ELF-1 (cell line): ENCODE measurements around the gene ZNF524.
A peak's percentile ranks its signal among the peaks of the same experiment; 100 is the strongest.

Source experiments
- DNase-seq: peaks from one replicate; pipeline ENCODE4 v3.0.0-alpha.2; 2016; ENCODE audit warnings: low read depth, low spot score

ZNF524 gene

DNA sequence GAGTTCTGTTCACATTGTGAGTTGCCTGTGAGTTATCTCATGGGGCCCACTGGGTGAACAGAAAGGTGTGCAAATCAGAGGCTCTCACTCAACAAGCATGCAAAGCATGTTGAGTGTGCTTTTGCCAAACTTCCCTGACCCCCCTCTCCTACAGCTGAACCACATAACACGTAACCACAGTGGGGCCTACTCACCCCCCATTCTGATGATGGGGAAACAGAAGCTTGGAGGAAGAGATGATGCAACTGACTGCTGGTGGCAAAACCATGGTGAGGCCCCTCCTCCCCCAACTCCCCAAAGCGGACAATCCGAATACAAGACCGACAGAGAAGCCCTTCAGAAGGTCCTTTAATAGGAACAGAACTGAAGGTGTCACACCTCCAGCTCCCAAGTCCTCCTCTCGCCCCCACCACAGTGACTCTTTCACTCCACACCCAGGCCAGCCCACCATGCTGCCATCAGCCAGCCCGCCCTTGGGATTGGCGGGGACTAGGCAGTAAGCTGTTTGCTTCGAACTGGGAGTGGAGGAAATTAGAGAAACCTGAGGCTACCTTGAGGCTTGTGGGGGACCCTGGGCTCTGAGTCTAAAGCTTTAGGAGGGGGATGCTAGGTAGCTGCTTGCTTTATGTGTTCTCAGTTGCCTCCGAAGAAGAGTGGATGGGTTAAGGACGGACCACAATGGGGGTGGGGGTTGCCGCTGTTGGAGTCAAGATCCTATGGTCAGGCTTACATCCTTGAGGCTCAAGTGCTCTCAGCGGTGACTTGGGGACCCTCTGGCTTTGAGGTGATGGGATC is 20.5 kb downstream of the ZNF524 start:
- no peak for DNase-seq

DNA sequence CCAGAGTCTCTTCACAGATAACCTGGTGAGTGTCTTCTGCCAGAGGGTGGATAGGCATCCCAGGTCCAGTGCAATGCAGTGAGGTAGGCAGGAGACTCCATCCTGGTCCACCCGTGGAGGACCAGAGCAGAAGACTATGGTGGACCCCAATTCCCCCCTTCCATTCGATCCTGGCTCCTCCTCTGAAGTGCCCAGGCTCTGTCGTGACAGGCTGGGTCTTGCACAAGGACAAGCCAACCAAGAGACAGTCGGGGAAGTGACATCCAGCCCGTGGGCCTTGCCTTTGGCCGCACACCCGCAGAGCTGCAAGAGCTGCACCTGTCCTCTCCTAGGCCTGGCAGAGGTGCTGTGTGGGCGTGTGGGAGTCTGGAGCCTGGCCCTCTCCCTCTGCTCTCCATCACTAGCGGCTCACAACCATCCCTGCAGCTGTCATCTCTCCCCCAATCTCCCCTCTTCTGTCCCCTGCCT is 21.2 kb downstream of the ZNF524 start:
- no peak for DNase-seq

DNA sequence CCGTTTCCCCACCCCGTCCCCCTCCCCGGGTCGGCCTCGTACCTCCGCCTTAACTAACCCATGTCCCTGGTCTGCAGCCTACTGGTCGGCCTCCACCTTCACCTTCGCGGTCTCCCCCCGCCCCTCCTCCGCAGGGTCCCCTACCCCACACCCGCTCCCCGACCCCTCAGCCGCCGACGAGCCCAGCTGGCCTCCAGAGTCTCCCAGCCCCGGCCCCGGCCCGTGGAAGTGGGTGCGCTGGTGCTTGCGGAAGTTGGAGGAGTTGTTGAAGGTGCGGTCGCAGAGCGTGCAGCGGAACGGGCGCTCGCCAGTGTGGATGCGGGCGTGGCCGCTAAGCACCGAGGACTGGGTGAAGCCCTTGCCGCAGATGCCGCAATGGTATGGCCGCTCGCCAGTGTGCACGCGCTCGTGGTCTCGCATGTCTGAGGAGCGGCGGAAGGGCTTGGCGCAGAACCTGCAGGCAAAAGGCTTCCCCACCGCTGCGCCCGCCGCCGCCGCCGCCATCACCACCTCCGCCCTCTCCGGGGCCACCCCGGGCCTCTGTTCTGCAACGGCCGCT is 21.7 kb downstream of the ZNF524 start:
- DNase-seq = no peak

DNA sequence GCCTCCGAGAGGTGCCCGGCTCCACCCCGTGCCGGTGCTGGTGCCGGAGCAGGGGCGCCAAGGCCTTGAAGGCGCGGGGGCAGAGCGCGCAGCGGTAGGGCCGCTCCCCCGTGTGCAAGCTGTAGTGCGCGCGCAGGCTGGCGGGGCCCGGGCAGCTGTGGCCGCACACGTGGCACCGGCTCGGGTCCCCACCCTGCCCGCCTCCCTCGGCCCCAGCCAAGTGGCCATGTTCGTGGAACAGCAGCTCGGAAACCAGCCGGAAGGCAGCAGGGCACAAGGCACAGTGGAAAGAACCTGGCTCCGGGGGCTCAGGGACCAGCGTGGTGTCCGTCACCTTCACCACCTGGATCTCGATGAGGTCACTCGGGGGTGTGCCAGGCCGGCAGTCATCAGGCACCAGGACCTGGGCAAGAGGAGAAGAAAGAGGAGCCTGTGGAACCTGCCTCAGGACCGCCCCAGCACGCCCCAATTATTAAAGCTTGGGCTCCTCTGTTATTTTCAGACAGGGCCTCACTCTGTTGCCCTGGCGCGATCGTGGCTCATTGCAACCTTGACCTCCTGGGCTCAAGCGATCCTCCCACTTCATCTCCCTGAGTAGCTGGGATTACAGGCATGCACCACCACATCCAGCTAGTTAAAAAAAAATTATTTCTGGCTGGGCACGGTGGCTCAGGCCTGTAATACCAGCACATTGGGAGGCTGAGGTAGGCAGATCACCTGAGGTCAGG is 22.3 kb downstream of the ZNF524 start:
- no peak for DNase-seq

DNA sequence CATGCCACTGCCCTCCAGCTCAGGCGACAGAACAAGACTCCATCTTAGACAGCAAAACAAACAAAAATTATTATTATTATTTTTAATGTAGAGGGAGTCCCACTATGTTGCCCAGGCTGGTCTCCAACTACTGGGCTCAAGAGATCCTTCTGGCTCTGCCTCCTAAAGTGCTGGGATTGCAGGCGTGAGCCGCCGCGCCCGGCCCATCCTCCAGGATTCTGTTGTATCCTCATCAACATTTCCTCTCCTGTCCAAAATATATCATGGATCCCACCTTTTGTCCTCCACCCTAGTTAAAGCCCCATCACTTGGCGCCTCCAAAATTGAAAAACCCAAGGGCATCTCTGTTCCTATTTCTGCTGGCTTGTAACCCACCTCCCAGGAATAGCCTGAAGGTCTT is 23.0 kb downstream of the ZNF524 start:
- no peak for DNase-seq

DNA sequence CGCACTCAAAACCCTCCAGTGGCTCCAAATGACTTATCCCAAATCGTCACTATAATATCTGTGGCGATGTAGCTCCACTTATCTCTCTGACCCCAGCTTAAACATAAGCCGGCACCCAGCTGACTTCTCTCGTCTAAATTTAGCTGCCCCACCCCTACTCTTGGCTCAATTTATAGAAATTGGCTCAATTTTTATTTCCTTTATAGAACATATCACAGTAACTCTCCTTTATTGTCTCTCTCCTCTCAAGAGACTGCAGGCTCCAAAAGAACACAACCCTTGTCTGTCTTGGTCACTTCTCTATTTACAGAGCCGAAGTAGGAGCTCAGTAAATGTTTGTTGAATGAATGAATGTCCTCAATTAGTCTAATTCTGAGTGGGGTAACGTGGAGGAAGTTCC is 23.5 kb downstream of the ZNF524 start:
- DNase-seq = no peak

DNA sequence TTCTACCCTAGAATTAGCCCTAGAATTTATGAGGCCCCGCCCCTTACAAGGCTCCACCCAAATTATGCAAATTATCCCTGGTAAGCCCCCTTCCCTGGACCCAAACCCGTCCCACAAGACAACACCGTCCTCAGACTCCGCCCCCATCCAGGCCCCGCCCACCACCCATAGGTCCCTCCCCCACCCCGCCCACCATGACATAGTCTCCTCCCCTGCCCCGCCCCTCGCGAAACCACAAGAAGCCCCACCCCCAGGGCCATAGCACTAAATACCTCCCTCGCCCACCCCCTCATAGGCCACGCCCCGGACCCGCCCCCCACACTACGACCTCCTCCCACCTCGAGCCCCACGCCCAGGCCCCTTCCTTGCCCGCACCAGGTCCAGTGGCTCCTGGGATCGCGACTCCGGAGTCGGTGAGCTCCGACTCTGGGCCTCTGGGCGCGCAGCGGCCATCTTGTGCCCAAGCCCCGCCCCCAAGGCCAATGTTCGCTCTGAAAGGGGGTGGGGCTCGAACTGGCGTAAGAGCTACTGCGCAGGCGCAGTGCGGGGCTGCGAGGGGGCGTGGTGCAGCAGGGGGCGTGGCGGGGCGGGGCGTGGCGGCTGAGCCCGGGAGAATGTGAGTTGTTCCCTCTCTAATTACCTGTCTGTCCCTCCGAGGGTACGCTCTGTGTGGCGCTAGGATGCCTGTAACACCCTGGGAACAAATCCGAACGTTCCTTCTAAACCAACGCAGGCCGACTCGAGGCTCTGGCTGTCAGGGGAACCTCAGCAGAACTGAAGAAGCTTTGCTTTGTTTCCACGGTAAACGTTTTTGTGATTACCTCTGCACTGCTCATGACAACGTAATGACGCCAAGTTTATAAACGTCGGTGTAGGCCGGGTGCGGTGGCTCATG is 24.3 kb downstream of the ZNF524 start, which contains the start of gene ZNF784:
Gene ZNF784 (minus strand): TSS at position 458 of the 895 bp plus-strand sequence. CDS start 5 bp downstream, at position 453.
- DNase-seq = peak; percentile 89

DNA sequence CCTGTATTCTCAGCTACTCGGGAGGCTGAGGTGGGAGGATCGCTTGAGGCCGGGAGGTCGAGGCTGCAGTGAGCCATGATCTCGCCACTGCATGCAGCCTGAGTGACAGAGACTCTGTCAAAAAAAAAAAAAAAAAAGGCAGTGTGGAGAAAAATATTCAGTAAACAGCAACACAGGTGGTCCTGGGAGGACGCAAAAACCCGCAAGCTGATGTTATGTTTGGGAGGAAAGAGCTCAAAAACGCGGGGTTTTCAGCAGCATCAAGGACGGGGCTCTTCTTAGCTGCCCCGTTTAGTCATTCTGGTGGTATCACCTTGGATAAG is 24.9 kb downstream of the ZNF524 start:
- DNase-seq = no peak

DNA sequence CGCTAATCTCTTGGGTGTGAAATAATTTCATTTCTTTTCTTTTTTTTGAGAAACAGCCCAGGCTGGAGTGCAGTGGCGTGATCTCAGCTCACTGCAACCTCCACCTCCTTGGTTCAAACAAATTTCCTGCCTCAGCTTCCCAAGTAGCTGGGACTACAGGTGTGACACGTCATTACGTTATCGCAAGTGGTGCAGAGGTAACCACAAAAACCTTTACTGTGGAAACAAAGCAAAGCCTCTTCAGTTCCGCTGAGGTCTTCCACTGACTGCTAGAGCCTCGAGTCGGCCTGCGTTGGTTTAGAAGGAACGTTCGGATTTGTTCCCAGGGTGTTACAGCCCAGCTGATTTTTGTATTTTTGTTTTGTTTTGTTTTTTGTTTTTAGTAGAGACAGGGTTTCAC is 26.3 kb downstream of the ZNF524 start:
- no peak for DNase-seq

DNA sequence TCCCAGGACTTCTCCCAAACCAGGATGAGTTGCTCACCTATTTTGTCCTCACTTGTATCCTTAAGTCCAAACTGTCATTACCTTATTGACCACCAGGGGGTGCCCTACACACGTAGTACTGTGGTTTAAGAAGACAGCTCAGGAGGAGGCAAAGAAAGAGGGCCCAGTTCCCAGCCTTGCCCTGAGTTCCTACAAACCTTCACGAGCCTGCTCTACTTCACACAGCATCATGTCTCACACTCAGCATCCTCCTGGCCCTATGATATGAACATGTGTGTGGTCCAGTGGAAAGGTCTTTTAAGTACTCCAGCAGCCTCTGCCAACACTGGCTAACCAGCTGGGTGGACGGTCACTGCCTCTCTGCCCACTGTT is 32.4 kb downstream of the ZNF524 start:
- DNase-seq = peak; percentile 82

DNA sequence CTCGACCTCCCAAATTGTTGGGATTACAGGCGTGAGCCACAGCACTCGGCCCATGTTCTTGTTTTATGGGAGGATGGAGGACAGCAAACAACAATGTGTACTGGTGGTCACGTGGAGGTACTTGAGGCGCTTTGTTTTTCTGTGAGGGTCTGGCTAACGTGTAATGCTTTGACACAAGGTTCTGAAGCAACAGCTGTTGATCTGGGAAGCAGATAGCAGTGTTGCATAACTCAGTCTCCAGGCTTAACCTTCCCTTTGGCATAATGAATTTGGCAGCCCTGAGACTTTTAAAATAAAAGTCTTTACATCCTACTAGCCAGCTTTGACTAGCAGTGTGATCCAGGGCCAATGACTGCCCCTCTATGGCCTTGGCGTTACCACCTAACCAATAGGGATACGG is 33.8 kb downstream of the ZNF524 start:
- DNase-seq = no peak

DNA sequence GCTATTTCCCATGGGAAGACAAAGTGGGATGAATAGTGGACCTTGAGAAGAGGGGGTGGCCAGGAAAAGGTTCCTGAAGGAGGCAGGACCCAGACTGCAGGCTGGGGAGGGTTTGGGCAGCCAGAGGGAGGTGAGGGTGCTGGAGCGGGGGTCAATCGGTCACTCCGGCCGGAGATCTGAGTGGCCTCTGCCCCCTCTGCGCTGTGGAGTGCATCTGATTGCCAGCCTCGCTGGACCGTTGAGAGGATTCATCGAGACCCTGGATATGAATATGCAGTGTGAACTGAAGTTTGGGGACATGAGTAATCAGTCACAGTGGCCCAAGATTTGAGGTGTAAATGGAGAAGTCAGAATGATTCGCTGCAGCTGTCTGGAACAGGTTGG is 35.2 kb downstream of the ZNF524 start:
- no peak for DNase-seq

DNA sequence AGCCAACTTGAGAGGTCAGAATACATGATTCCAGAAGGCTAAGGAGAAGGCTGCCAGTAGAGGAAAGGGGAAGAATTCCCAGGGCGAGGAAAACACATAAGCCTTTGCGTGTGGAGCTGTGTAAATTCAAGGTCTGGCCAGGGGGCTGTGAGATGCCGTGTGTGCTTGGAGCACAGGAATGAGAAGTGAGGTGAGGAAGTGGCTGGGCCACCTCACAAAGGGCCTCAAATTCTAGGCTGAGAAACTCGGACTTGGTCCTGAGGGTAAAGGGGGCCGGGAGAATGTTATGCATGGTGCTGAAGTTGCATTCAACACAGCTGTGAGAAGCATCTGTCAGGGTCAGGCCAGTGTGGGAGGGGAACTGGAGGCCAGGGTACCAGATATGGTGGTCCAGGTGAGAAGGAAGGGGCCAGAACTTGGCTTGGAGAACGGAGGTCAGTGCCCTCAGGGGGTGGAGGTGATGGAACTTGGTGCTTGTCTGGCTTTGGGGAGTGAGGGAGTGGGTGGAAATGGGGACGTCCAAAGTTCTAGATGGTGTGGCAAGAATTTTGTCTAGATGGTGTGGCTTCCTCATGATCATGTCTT is 35.9 kb downstream of the ZNF524 start:
- no peak for DNase-seq

DNA sequence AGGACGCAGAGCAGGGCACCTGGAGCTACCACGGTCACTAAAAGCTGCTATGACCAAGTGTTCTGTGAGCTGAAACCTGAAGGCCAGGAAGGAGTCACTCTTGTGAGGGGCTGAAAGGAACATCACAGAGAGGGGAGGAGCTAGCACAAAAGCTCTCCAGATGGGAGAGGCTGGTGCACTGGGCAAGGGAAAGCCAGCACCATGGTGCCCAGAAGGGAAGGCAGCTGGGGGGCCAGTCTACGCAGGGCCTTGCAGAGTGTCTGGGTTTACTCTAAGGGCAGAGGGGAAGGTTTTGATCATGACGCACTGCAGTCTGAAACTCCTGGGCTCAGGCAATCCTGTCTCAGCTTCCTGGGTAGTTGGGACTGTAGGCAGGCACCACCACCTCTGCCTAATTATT is 36.6 kb downstream of the ZNF524 start:
- DNase-seq = no peak

DNA sequence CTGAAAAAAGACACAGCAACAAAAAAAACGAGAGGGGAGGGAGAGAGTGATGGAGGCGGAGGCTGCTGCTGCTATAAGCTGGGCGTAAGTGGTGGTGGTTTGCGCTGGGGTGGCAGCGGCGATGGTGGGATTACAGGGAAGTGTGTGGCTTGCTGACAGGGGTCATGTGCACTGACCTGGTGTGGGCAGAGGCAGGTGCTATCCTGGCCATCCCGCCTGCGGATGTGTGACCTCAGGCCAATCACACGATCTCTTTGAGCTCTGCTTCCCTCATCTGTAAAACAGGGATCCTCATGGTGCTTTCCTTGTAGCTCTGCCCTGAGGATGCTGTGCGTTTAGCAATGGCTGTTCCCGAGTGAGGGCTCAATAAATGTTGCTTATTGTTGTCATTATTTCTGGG is 37.4 kb downstream of the ZNF524 start:
- DNase-seq = no peak

DNA sequence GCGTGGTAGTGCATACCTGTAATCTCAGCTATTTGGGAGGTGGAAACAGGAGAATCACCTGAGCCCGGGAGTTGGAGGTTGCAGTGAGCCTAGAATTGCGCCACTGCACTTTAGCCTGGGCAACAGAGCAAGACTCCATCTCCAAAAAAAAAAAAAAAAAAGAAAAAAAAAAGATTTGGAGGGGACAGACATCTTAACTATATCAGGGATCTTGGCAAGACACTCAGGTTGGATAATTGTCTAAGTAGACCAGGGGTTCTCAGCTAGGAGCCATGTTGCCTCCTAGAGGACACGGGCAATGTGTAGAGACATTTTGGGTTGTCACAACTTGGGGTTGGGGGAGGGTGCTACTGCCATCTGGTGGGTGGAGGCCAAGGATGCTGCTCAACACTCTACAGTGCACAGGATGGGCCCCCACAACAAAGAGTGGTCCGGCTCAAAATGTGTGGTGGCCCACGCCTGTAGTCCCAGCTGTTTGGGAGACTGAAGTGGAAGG is 38.8 kb downstream of the ZNF524 start:
- DNase-seq = peak; percentile 67

DNA sequence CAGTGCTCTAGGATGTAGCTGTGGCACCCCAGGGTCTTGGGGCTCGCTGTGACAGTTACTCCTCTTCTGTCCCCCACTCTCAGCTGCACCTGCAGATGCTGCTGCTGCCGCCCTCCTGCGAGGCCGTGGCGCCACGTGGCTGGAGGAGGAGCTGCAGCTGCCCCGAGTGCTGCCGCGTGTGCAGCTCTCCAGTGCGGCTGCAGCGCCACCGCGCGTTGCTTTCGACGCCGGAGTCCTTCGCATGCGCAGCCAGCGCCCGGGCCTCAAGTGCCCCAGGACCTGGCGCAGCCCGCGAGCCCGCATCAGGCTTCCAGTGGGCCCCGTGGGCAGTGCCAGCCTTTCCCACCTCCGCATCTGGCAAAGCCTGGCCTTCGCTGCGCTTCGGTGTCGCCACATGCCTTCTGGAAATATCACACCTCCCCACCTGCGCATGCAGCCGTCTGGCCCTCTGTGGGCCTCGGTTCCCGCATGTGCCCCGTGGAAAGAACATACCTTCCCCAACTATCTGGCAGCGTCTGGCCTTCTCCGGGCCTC is 40.0 kb downstream of the ZNF524 start:
- DNase-seq = peak; percentile 87

DNA sequence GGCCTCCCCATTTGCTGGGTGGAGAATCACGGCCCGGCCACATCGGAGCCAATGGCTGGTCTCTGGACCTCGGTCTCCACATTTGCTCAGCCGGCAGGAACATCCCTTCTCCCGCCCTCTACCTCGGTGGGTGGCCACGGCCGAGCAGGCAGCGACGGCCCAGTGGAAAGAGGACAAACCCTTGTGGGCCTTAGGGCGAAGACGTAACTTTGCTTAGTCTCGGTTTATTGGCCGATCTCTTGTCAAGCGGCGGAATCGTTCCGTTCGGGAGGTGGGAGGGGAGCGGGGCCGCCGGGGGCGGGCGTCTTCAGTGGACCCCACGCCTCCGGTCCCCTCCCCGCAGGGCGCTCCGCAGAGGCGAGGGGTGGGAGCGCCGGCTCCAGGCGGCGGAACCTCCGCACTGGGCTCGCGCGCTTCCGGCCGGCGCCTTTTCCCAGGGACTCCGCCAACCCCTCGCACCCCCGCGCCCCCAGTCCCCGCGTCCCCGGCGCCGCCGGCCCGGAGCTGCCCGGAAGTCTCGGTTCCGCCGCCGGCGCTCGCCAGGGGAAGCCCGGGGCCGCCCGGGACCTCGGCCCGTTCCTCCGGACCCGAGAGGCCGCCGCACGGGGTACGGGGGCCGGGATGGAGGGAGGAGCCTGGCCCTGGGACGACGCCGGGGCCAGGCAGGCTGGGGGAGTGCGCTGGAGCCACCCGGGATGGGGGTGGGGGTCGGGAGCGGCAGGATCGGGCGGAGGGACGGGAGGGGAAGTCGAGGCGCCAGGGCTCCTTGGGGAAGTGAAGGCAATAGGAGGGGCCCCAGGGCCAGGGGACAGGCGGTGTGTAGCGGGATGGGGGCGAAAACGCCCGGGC is 40.7 kb downstream of the ZNF524 start, which contains the start of gene ZNF580:
Gene ZNF580 (plus strand): TSS at position 426 of the 849 bp plus-strand sequence. CDS start 1,507 bp downstream, outside the sequence.
- DNase-seq = peak; percentile 73

DNA sequence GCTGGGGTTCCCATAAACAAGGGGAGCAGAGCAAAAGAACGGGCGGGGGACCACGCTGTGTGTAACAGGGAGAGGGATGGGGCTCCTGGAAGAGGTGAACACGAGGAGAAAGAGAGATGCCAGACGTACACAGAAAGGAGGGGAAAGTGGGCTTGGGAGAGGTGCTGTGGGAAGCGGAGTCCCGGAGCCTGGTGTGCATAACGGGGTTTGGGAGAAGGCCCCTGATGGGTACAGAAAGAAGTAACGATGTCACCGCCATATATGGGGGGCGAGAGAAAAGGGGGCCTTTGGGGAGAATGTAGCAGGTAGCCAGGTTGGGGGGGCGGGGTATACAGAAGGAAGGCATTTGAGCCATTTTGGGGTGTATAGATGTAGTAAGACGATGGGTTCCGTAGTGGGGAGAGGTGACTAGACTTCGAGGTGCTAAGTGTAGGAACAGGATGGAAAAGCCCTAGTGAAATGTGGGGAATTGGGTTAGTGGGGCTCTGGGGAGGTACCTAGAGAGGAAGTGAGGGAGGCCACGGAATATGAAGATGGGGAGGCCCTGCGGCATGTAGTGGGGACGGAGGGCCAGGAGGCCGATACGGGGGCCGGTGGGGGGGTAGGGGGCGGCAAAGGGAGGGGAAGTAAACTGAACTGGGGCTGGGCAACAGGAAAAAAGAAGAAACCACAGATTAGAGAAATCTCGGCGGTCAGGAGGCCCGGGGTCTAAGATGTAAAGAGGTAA is 41.5 kb downstream of the ZNF524 start:
- no peak for DNase-seq
